ENCODE measurements around the gene P3H1.

Gene P3H1

DNA sequence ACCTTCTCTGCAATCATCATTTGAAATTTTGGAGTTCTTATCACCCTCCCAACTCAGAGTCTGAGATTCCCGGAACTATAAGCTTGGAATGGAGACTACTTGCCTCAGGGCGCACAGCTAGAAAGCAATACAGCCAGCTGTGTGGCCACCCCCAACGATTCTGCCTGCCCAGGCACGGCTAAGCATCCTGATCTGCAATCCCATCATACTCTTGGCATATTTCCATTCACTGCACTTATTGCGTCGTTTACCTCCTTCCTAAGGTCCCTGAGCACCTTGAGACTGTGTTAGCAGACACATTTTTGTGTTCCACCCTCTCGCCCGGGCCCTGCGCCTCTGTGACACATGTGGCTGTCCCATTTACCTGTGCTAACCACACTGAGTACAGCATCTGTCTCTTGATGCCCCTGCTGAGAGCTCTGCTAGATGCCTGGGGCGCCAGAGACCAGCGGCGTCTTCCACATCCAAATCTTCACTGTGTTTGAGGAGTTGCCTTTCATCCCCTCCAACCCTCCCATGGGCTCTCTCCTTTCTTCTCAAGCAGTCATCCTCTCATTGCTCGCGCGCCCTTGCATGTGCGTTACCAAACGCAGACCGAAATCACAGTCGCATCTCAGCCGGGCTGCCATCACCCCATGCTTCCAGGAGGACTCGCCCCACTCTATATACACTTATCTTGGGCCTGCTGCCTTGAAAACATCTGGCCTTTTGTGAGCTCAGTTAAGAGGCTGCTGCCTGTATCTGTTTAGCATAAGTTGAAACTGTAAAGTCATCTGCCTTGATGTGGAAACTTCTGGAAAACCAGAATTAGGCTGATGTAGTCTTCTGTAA lies 23.3 kb downstream of the P3H1 start:
- no peak overlapping the region for H3K4me3 ChIP-seq (ENCODE audit: low read depth, low read length)
- TF ChIP-seq, protein P1, sequence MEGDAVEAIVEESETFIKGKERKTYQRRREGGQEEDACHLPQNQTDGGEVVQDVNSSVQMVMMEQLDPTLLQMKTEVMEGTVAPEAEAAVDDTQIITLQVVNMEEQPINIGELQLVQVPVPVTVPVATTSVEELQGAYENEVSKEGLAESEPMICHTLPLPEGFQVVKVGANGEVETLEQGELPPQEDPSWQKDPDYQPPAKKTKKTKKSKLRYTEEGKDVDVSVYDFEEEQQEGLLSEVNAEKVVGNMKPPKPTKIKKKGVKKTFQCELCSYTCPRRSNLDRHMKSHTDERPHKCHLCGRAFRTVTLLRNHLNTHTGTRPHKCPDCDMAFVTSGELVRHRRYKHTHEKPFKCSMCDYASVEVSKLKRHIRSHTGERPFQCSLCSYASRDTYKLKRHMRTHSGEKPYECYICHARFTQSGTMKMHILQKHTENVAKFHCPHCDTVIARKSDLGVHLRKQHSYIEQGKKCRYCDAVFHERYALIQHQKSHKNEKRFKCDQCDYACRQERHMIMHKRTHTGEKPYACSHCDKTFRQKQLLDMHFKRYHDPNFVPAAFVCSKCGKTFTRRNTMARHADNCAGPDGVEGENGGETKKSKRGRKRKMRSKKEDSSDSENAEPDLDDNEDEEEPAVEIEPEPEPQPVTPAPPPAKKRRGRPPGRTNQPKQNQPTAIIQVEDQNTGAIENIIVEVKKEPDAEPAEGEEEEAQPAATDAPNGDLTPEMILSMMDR (IDR thresholded peaks at IDR 0.05; ENCODE audit: low read depth, low read length): no peak
- no peak for DNase-seq
- H3K4me1 ChIP-seq: no peaks in the 10 kb centered on the region
- no peaks in the 10 kb centered on the region for H3K27me3 ChIP-seq
- no peaks in the 10 kb centered on the region for H3K9me3 ChIP-seq
- H3K36me3 ChIP-seq: peaks cover 4% of the 10 kb centered on the region; the same call in 1 of the 2 replicates

DNA sequence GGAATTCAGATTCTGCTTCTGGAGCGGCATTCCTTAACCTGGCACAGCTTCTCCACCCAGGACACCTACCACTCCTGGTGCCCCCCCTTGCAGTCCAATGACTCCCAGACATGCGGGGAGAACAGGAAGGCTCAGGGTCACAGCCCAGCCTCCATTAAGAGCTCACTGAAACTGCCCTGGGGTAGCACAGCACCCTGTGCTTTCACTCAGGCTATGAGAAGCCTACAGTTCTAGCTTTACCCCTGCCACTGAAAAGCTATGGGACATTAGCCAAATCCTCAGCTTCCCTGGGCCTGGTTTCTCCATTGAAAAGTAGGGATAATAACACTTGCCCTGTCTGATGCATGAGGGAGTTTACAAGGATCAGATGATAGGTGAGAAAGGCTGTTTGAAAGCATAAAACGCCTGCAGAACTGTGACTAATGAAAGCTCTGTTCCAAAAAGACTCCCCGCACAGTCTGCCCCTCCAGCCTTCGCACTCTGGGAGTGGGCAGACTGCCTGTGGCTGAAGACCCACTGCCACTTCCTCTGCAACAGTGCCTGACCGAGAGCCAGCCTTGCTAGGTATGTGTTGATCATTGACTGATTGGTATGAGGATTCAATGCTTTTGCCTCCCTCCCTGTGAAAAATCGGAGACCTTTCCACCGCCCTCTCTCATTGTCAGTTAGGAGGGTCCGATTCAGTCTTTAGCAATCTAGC lies 24.1 kb downstream of the P3H1 start:
- no peaks in the 10 kb centered on the region for H3K9me3 ChIP-seq
- TF ChIP-seq, protein P1 (IDR thresholded peaks at IDR 0.05; ENCODE audit: low read depth, low read length): no peak
- no peak overlapping the region for H3K4me3 ChIP-seq (ENCODE audit: low read depth, low read length)
- no peaks in the 10 kb centered on the region for H3K27me3 ChIP-seq
- no peak for DNase-seq
- peaks cover 4% of the 10 kb centered on the region; the same call in 1 of the 2 replicates for H3K36me3 ChIP-seq
- no peaks in the 10 kb centered on the region for H3K4me1 ChIP-seq

DNA sequence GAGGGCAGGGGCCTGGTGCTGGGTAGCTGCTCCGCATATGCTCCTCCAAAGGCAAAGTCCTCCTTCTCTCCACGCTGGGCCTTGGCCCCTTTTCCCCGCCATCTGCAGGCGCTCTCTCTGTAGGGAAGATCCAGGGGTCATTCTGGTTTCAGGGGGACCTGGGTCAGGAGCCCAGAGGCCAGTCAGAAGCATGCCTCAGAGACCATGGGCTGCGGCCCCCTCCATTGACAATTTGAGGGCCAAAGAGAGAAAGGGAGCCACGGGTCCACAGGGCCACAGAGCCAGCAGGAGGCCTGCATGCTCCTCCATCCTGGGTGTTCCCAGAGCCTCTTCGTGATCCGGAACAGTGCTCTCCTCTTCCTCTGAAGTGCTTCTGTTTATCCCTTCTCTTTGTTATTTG lies 24.7 kb downstream of the P3H1 start:
- H3K27me3 ChIP-seq: no peaks in the 10 kb centered on the region
- TF ChIP-seq, protein P1 (IDR thresholded peaks at IDR 0.05; ENCODE audit: low read depth, low read length): no peak
- H3K4me1 ChIP-seq: no peaks in the 10 kb centered on the region
- H3K36me3 ChIP-seq: peaks cover 4% of the 10 kb centered on the region; the same call in 1 of the 2 replicates
- H3K9me3 ChIP-seq: no peaks in the 10 kb centered on the region
- DNase-seq: no peak
- H3K4me3 ChIP-seq (ENCODE audit: low read depth, low read length): no peak overlapping the region

DNA sequence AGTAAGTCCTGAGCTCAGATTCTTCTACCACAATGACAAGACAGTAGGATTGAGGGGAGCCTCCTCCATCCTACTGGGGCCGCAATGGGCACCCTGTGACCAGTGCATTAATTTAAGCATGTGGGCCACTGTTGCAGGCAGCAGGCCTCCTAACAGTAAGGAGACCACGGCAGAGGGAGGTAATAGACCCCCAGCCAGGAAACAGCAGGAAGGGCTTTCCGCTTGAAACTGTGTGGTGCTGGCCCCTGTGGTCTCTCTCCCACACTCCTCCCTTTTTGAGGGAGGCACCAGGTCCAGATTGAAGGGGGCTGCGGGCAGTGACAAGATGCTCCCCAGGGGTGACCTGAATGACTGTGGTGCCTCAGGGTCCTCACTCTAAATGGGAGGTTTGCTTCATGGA lies 25.1 kb downstream of the P3H1 start:
- TF ChIP-seq, protein P1 (IDR thresholded peaks at IDR 0.05; ENCODE audit: low read depth, low read length): no peak
- no peak for DNase-seq
- H3K4me1 ChIP-seq: no peaks in the 10 kb centered on the region

DNA sequence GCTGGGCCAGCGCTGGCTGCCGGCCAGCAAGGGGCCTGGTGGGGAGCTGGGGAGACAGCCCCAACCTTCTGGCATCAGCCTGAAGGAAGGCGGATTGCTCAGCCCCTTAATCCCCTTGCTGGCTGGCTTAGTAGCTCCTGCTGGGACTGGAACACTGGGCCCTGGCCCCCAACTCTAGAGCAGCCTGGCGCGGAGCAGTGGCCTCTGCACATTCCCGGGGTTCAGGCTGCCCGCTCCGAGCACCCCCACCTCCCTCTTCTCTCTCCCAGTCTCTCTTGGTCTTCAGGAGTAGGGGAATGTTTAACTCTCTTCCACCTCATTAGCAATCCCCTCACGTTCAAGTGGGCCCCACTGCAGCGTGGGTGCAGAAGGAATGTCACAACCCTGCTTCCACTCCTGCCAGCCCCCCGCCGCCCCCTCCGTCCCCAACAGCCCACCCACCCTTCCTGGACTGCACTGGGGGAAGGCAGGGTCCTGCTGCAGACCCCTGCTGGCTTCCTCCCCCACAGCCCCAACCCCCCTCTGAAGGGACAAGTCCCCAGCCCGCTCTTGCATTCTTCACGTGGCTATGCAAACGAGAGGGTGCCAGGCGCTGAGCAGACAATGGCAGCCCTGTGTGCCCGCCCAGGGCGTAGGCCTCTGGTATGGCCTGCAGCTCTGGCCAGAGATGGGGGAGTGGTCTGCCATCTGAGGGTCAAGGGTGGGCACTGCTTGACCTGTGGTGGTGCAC lies 25.8 kb downstream of the P3H1 start:
- no peak for DNase-seq
- no peaks in the 10 kb centered on the region for H3K36me3 ChIP-seq
- no peaks in the 10 kb centered on the region for H3K27me3 ChIP-seq
- H3K9me3 ChIP-seq: no peaks in the 10 kb centered on the region
- H3K4me3 ChIP-seq (ENCODE audit: low read depth, low read length): no peak overlapping the region
- TF ChIP-seq, protein P1 (IDR thresholded peaks at IDR 0.05; ENCODE audit: low read depth, low read length): no peak
- H3K4me1 ChIP-seq: no peaks in the 10 kb centered on the region

More for the DNA sequence above, 25.1 kb downstream of the P3H1 start:
- H3K9me3 ChIP-seq: no peaks in the 10 kb centered on the region
- no peak overlapping the region for H3K4me3 ChIP-seq (ENCODE audit: low read depth, low read length)
- H3K27me3 ChIP-seq: no peaks in the 10 kb centered on the region
- H3K36me3 ChIP-seq: peaks cover 1% of the 10 kb centered on the region; the same call in 1 of the 2 replicates
